K562 (cell line): ENCODE measurements around the gene COASY. TPM values are rescaled to one million over a fixed set of nuclear protein-coding genes. Genes with fewer than 3 reads are reported as not detected.

Experiments used
- CCNT2 ChIP-seq: IDR thresholded peaks from 2 replicates; pipeline ENCODE4 v1.6.1; 2011; ENCODE audit warnings: borderline replicate concordance, low read depth, mild to moderate bottlenecking, moderate library complexity, mixed read lengths, low read length; ENCODE audit not compliant: insufficient read length; ENCODE audit errors: extremely low read depth
- FIP1L1 ChIP-seq: fragments of 200-400 bp; formaldehyde crosslinking; IDR thresholded peaks from 2 replicates; pipeline ENCODE4 v1.6.1; 2018; ENCODE audit warnings: mild to moderate bottlenecking, low read depth, low read length; ENCODE audit not compliant: poor library complexity, severe bottlenecking
- GTF2F1 ChIP-seq: IDR thresholded peaks from 2 replicates; pipeline ENCODE4 v1.6.1; 2011; ENCODE audit warnings: low read depth, low read length, improper control_type of control experiment
- IRF2 ChIP-seq: sonication (generic); formaldehyde crosslinking; IDR thresholded peaks from 2 replicates; pipeline ENCODE4 v1.8.1; 2022; ENCODE audit warnings: mild to moderate bottlenecking, missing genetic modification reagents
- LCOR ChIP-seq: sonication (generic); formaldehyde crosslinking; IDR thresholded peaks from 2 replicates; pipeline ENCODE4 v1.8.0; 2022; ENCODE audit warnings: mild to moderate bottlenecking, missing genetic modification reagents
- LEF1 ChIP-seq: fragments of 450-650 bp; IDR thresholded peaks from 2 replicates; pipeline ENCODE4 v1.6.1; 2016; ENCODE audit warnings: mild to moderate bottlenecking
- NFIX ChIP-seq: fragments of 250-450 bp; sonication (Bioruptor Pico); IDR thresholded peaks from 2 replicates; pipeline ENCODE4 v1.4.0; 2020; ENCODE audit warnings: low read depth, mild to moderate bottlenecking, moderate library complexity
- NR4A1 ChIP-seq, 2 experiments: fragments of 250-450 bp in 1 of 2; fragments of 450-650 bp in 1 of 2; sonication (Bioruptor Pico) in 1 of 2; IDR thresholded peaks; 2 replicates each; pipeline versions ENCODE4 v1.4.0 to v1.6.1; 2016 to 2020; ENCODE audit warnings: mild to moderate bottlenecking in 2 of 2, missing compliant biosample characterization in 1 of 2, missing genetic modification characterization in 1 of 2, moderate library complexity in 1 of 2
- NUFIP1 ChIP-seq: fragments of 450-650 bp; IDR thresholded peaks from 2 replicates; pipeline ENCODE4 v1.6.1; 2018; ENCODE audit not compliant: partially characterized antibody
- PHB2 ChIP-seq: fragments of 450-650 bp; IDR thresholded peaks from 2 replicates; pipeline ENCODE4 v1.6.1; 2017; ENCODE audit warnings: low read depth
- POLR2AphosphoS2 ChIP-seq: IDR thresholded peaks from 2 replicates; pipeline ENCODE4 v1.6.1; 2012; ENCODE audit warnings: low read length, improper control_type of control experiment
- POLR2AphosphoS5 ChIP-seq: IDR thresholded peaks from 2 replicates; pipeline ENCODE4 v1.6.1; 2011; ENCODE audit warnings: mild to moderate bottlenecking, low read depth, low read length, moderate library complexity; ENCODE audit not compliant: control insufficient read depth, insufficient read depth
- THRAP3 ChIP-seq: fragments of 450-650 bp; IDR thresholded peaks from 2 replicates; pipeline ENCODE4 v1.6.1; 2016; ENCODE audit warnings: mild to moderate bottlenecking, inconsistent platforms, borderline replicate concordance
- ZFPM2 ChIP-seq: fragments of 250-450 bp; sonication (Bioruptor Pico); IDR thresholded peaks from 2 replicates; pipeline ENCODE4 v1.5.1; 2022; ENCODE audit warnings: mild to moderate bottlenecking
- ZNF589 ChIP-seq: fragments of 200-800 bp; sonication (Bioruptor generic); IDR thresholded peaks from 2 replicates; pipeline ENCODE4 v1.6.1; 2016; ENCODE audit warnings: low read depth, missing genetic modification characterization, missing compliant biosample characterization
- polyA plus RNA-seq, 8 experiments: library from polyadenylated mRNA; depleted of rRNA in 4 of 8; stranded (reverse) in 5 of 8; unstranded in 3 of 8; fragments of >200 nt; fragmentation: Nextera tagmentation in 2 of 8; fragmentation: Illumina TruSeq in 1 of 8; extraction: Ambion mirVana in 2 of 8; extraction: Trizol in 1 of 8; gene quantifications; 2 replicates each; pipeline versions ENCODE4 v1.2.1 to v1.2.3, GENCODE V29; 2011 to 2014; ENCODE audit warnings: inconsistent platforms in 1 of 8, missing spikeins in 1 of 8
- total RNA-seq, 7 experiments: library from RNA; depleted of rRNA in 6 of 7; stranded (reverse); fragments of >200 nt in 6 of 7; fragmentation: Illumina TruSeq in 2 of 7; extraction: Trizol in 2 of 7; gene quantifications; 2 replicates each; pipeline versions ENCODE4 v1.2.1 to v1.2.3, GENCODE V29; 2011 to 2021; ENCODE audit warnings: low replicate concordance in 1 of 7
- TF ChIP-seq, protein P1 (sequence below), 2 experiments: fragments of 450-650 bp in 1 of 2; IDR thresholded peaks; 2 replicates each; pipeline ENCODE4 v1.6.1; 2011 to 2017; ENCODE audit warnings: low read depth in 2 of 2, antibody characterized with exemption in 1 of 2, borderline replicate concordance in 1 of 2, low read length in 1 of 2, mild to moderate bottlenecking in 1 of 2, mixed read lengths in 1 of 2; ENCODE audit not compliant: control insufficient read depth in 1 of 2
- TF ChIP-seq, protein P2 (sequence below): sonication (generic); formaldehyde crosslinking; IDR thresholded peaks from 2 replicates; pipeline ENCODE4 v1.8.1; 2023; ENCODE audit warnings: mild to moderate bottlenecking, missing genetic modification reagents
- TF ChIP-seq, protein P3 (sequence below): fragments of 450-650 bp; IDR thresholded peaks from 2 replicates; pipeline ENCODE4 v1.6.1; 2016; ENCODE audit warnings: low read depth, mild to moderate bottlenecking, moderate library complexity
- TF ChIP-seq, protein P4 (sequence below), 2 experiments: IDR thresholded peaks in 1 of 2; conservative IDR thresholded peaks in 1 of 2; 2 replicates each; pipeline ENCODE4 v1.6.1; 2016; ENCODE audit warnings: low read depth in 2 of 2, mild to moderate bottlenecking in 1 of 2, missing compliant biosample characterization in 1 of 2, missing genetic modification characterization in 1 of 2, moderate library complexity in 1 of 2

The COASY gene
- total and polyA plus RNA-seq, 9 of the 15 experiments (the other 6 are each of a cell fraction or from before 2014, with no cell fraction given): 25.4 to 175 (median 62.3) TPM

DNA sequence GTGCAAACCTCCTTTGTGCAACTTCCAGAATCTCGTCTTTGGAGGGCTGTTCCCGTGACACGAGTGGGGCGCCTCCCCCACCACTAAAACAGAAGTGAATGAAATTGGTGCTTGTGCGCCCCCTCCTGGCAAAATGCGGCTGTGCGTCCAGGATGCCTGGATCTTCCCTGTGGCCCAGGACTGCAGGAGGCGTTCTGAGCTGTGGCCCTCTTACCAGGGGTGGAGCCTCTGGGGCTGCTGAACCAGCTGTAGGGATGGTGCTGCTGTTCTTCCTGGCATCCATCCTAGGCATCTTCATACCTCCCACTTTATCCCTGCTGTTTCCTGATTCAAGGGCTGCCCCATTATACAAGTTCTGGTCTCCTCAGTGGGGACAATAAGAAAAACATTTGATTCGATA lies 44.4 kb upstream of the COASY start (continued):
- TF ChIP-seq, protein P1, sequence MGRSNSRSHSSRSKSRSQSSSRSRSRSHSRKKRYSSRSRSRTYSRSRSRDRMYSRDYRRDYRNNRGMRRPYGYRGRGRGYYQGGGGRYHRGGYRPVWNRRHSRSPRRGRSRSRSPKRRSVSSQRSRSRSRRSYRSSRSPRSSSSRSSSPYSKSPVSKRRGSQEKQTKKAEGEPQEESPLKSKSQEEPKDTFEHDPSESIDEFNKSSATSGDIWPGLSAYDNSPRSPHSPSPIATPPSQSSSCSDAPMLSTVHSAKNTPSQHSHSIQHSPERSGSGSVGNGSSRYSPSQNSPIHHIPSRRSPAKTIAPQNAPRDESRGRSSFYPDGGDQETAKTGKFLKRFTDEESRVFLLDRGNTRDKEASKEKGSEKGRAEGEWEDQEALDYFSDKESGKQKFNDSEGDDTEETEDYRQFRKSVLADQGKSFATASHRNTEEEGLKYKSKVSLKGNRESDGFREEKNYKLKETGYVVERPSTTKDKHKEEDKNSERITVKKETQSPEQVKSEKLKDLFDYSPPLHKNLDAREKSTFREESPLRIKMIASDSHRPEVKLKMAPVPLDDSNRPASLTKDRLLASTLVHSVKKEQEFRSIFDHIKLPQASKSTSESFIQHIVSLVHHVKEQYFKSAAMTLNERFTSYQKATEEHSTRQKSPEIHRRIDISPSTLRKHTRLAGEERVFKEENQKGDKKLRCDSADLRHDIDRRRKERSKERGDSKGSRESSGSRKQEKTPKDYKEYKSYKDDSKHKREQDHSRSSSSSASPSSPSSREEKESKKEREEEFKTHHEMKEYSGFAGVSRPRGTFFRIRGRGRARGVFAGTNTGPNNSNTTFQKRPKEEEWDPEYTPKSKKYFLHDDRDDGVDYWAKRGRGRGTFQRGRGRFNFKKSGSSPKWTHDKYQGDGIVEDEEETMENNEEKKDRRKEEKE (IDR thresholded peaks at IDR 0.05; ENCODE audit: borderline replicate concordance in 1 of 2, control insufficient read depth in 1 of 2, low read depth in 2 of 2, low read length in 1 of 2): no peak
- TF ChIP-seq ZFPM2 (CRISPR knock-in tag): no peak
- TF ChIP-seq GTF2F1: no peak
- no peak for TF ChIP-seq PHB2
- TF ChIP-seq, protein P2, sequence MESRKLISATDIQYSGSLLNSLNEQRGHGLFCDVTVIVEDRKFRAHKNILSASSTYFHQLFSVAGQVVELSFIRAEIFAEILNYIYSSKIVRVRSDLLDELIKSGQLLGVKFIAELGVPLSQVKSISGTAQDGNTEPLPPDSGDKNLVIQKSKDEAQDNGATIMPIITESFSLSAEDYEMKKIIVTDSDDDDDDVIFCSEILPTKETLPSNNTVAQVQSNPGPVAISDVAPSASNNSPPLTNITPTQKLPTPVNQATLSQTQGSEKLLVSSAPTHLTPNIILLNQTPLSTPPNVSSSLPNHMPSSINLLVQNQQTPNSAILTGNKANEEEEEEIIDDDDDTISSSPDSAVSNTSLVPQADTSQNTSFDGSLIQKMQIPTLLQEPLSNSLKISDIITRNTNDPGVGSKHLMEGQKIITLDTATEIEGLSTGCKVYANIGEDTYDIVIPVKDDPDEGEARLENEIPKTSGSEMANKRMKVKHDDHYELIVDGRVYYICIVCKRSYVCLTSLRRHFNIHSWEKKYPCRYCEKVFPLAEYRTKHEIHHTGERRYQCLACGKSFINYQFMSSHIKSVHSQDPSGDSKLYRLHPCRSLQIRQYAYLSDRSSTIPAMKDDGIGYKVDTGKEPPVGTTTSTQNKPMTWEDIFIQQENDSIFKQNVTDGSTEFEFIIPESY (CRISPR knock-in tag): no peak
- no peak for TF ChIP-seq LCOR (CRISPR knock-in tag)
- TF ChIP-seq NFIX (CRISPR knock-in tag): no peak
- TF ChIP-seq, protein P3, sequence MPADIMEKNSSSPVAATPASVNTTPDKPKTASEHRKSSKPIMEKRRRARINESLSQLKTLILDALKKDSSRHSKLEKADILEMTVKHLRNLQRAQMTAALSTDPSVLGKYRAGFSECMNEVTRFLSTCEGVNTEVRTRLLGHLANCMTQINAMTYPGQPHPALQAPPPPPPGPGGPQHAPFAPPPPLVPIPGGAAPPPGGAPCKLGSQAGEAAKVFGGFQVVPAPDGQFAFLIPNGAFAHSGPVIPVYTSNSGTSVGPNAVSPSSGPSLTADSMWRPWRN: no peak
- TF ChIP-seq FIP1L1: no peak
- 0 out of 2 replicates have a peak, but pooled peaks have one; percentile 10 for TF ChIP-seq ZNF589 (CRISPR knock-in tag)
- no peak for TF ChIP-seq CCNT2
- TF ChIP-seq, protein P4, sequence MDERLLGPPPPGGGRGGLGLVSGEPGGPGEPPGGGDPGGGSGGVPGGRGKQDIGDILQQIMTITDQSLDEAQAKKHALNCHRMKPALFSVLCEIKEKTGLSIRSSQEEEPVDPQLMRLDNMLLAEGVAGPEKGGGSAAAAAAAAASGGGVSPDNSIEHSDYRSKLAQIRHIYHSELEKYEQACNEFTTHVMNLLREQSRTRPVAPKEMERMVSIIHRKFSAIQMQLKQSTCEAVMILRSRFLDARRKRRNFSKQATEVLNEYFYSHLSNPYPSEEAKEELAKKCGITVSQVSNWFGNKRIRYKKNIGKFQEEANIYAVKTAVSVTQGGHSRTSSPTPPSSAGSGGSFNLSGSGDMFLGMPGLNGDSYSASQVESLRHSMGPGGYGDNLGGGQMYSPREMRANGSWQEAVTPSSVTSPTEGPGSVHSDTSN (CRISPR knock-in tag; IDR thresholded peaks at IDR 0.05; ENCODE audit: low read depth): no peak
- TF ChIP-seq, protein P4 (tag; conservative IDR thresholded peaks at IDR 0.05; ENCODE audit: low read depth): no peak
- no peak for TF ChIP-seq NR4A1 (CRISPR knock-in tag; IDR thresholded peaks at IDR 0.05)
- no peak for TF ChIP-seq NR4A1 (tag; IDR thresholded peaks at IDR 0.05)
- peak; percentile 44; the same call in 1 of the 2 replicates for TF ChIP-seq POLR2AphosphoS5
- TF ChIP-seq THRAP3: no peak
- TF ChIP-seq LEF1: no peak
- no peak for TF ChIP-seq NUFIP1
- no peak for TF ChIP-seq IRF2 (CRISPR knock-in tag)
- TF ChIP-seq POLR2AphosphoS2: peak; percentile 72; the same call in 1 of the 2 replicates
